A673 (cell line): ENCODE measurements around the gene SRRM2. TPM values are rescaled to one million over a fixed set of nuclear protein-coding genes. Genes with fewer than 3 reads are reported as not detected.

Experiments
- BruUV-seq: library from RNA; stranded (reverse); fragments of 400-500 nt; replicated peaks from 2 replicates; lab custom pipeline; 2021; lab: Mats Ljungman, UMichigan
- CTCF ChIA-PET: fragments of 300-600 bp; sonication (Branson Sonifier 250); formaldehyde crosslinking; loops from one replicate; lab custom pipeline; 2022; ENCODE audit warnings: antibody characterized with exemption; lab: Charles Lee
- POLR2A ChIA-PET: fragments of 300-600 bp; sonication (Branson Sonifier 250); formaldehyde crosslinking; loops from one replicate; lab custom pipeline; 2022; ENCODE audit warnings: antibody characterized with exemption; ENCODE audit not compliant: low non-redundant PET; lab: Charles Lee
- DNase-seq: peaks from one replicate; pipeline ENCODE4 v3.0.0-alpha.2; 2015; ENCODE audit warnings: low spot score
- H3K27ac ChIP-seq: fragments of 200-600 bp; sonication (generic); 2 replicates; pipeline ENCODE4 v1.5.1; 2016; ENCODE audit warnings: mixed run types, low read depth, mild to moderate bottlenecking, mixed read lengths, antibody characterized with exemption, low read length; ENCODE audit not compliant: poor library complexity, severe bottlenecking
- H3K27me3 ChIP-seq: fragments of 200-600 bp; sonication (generic); replicated peaks from 2 replicates; pipeline ENCODE4 v1.6.1; 2017; ENCODE audit warnings: mixed run types, low read depth, mild to moderate bottlenecking, mixed read lengths, antibody characterized with exemption, low read length; ENCODE audit not compliant: insufficient read depth, poor library complexity
- H3K36me3 ChIP-seq: fragments of 200-600 bp; sonication (generic); 2 replicates; pipeline ENCODE4 v1.6.1; 2016; ENCODE audit warnings: mixed run types, mild to moderate bottlenecking, mixed read lengths, antibody characterized with exemption, low read length; ENCODE audit not compliant: insufficient read depth, poor library complexity, severe bottlenecking
- H3K4me1 ChIP-seq: fragments of 200-600 bp; sonication (generic); 2 replicates; pipeline ENCODE4 v1.6.1; 2017; ENCODE audit warnings: mixed run types, mild to moderate bottlenecking, mixed read lengths, antibody characterized with exemption, low read length; ENCODE audit not compliant: insufficient read depth, poor library complexity, severe bottlenecking
- H3K4me3 ChIP-seq: fragments of 200-600 bp; sonication (generic); 2 replicates; pipeline ENCODE4 v1.5.1; 2016; ENCODE audit warnings: low read depth, mixed run types, mild to moderate bottlenecking, mixed read lengths, low read length; ENCODE audit not compliant: poor library complexity, severe bottlenecking
- H3K9me3 ChIP-seq: fragments of 200-600 bp; sonication (generic); 2 replicates; pipeline ENCODE4 v1.6.1; 2016; ENCODE audit warnings: mixed run types, low read depth, mild to moderate bottlenecking, mixed read lengths, antibody characterized with exemption, low read length; ENCODE audit not compliant: poor library complexity, severe bottlenecking
- EZH2 ChIP-seq: fragments of 200-600 bp; sonication (generic); IDR thresholded peaks from 2 replicates; pipeline ENCODE4 v1.6.1; 2017; ENCODE audit warnings: borderline replicate concordance, low read depth, mild to moderate bottlenecking, mixed read lengths, antibody characterized with exemption, low read length; ENCODE audit not compliant: poor library complexity, severe bottlenecking
- intact Hi-C: fragments of 100-400 bp; cut with micrococcal nuclease; formaldehyde crosslinking; loops from one replicate; pipeline ENCODE4 v1.10.0; 2022; ENCODE audit not compliant: unreplicated experiment
- total RNA-seq: library from RNA; stranded (reverse); gene quantifications from 2 replicates; pipeline ENCODE4 v1.2.3, GENCODE V29; 2021
- TF ChIP-seq, protein P1 (sequence below): fragments of 300-800, 200-600 bp; sonication (generic); conservative IDR thresholded peaks from 2 replicates; pipeline ENCODE4 v1.5.1; 2017; ENCODE audit warnings: low read depth, mild to moderate bottlenecking, antibody characterized with exemption, low read length, moderate library complexity, mixed read lengths

Gene SRRM2
- total RNA-seq, 1 experiment from 2014 or later: 642 TPM

DNA sequence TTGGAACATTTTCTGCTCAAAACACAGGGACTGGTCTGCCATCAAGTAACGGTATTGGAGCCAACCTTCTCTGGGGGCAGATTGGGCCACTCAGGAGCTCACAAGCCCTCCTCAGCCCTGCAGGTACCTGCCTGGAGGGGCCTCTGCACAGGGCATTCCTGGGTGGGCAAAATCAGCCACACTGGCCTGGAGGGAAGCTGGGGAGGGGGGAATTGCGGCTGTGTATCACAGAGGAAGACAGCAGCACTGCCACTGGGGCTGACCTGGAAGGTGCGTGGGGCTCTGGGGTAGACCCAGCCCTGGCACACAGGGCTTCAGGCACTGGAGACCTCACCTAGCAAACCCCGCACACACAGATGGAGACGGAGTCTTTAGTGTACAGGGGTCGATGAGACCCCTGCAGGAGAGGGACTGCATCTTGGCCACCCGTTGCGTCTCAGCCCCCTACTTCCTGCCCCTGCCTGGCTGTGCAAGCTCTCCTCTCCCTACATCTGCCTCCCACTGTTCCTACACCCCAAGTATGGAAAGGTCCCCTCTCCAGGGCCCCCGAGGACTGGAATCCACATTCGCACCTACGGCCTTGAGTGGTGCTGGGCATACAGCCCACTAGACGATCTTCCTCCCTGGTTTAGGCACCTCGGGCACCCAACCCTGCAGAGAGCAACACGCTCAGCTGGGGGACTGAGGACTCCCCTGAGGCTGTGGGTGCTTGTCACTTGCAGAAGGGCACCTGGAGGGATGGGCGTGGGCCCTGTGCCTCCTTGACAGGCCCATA lies 7.1 kb upstream of the SRRM2 start:
- CTCF ChIA-PET: no interaction called here
- POLR2A ChIA-PET: no interaction called here
- TF ChIP-seq, protein P1, sequence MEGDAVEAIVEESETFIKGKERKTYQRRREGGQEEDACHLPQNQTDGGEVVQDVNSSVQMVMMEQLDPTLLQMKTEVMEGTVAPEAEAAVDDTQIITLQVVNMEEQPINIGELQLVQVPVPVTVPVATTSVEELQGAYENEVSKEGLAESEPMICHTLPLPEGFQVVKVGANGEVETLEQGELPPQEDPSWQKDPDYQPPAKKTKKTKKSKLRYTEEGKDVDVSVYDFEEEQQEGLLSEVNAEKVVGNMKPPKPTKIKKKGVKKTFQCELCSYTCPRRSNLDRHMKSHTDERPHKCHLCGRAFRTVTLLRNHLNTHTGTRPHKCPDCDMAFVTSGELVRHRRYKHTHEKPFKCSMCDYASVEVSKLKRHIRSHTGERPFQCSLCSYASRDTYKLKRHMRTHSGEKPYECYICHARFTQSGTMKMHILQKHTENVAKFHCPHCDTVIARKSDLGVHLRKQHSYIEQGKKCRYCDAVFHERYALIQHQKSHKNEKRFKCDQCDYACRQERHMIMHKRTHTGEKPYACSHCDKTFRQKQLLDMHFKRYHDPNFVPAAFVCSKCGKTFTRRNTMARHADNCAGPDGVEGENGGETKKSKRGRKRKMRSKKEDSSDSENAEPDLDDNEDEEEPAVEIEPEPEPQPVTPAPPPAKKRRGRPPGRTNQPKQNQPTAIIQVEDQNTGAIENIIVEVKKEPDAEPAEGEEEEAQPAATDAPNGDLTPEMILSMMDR: no peak
- TF ChIP-seq EZH2: no peak

GRCh38 chr16:2745961-2746360 lies 6.5 kb upstream of the SRRM2 start:
- DNase-seq: no peak
- ChIA-PET CTCF (no interaction called here), POLR2A (no interaction called here)
- no TSS peak for BruUV-seq
- intact Hi-C loops: no loop called here
- no peak for TF ChIP-seq EZH2
- TF ChIP-seq, protein P1: no peak
- Histone ChIP-seq H3K36me3 (no peaks in the 10 kb centered on the region), H3K4me1 (peaks cover 5% of the 10 kb centered on the region), H3K9me3 (no peaks in the 10 kb centered on the region), H3K4me3 (no peak overlapping the region), H3K27ac (no peak overlapping the region), H3K27me3 (no peaks in the 10 kb centered on the region)

More for the DNA sequence above, 7.1 kb upstream of the SRRM2 start:
- intact Hi-C loops: no loop called here
- no peak for DNase-seq
- H3K9me3 ChIP-seq: no peaks in the 10 kb centered on the region
- BruUV-seq: no TSS peak
- H3K27ac ChIP-seq: no peak overlapping the region
- no peaks in the 10 kb centered on the region for H3K27me3 ChIP-seq
- H3K4me1 ChIP-seq: no peaks in the 10 kb centered on the region
- H3K4me3 ChIP-seq: no peak overlapping the region
- H3K36me3 ChIP-seq: no peaks in the 10 kb centered on the region

DNA sequence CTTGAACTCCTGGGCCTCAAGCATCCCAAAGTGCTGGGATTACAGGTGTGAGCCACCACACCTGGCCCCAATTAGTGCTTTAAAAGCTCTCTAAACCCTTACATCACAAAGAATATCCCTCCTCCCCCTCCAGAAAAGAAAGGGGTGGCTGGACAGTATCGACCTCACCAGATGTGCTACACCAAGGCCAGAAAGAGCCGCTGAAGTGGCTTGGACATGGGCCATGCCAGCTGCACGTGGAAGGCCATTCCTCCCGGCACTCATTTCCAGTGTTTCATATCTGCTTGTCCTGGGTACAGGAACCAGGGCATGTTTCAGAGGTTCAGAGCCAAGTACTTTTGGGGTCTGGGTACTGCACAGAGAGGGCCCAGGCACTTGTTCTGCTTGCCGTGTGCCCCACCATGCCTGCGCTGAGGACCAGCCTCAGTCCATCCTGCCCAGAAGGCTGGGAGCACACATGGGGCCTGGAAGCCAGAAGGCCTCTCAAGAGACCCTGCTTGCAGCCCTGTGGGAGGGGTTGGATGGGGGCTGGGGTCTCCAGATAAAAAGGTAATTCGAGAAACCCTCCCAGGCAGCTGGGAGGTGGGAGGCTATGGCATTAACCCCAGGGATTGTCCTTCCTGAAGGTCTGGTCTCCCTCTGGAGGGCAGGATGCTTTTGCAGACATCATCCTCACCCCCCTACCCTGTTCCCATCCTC lies 3.5 kb upstream of the SRRM2 start:
- BruUV-seq: no TSS peak
- CTCF ChIA-PET: no interaction called here
- intact Hi-C loops: no loop called here
- DNase-seq: no peak
- peaks cover 16% of the 10 kb centered on the region for H3K4me1 ChIP-seq
- no peaks in the 10 kb centered on the region for H3K27me3 ChIP-seq
- peaks cover 2% of the 10 kb centered on the region for H3K36me3 ChIP-seq
- POLR2A ChIA-PET: no interaction called here
- no peak overlapping the region for H3K27ac ChIP-seq
- no peaks in the 10 kb centered on the region for H3K9me3 ChIP-seq
- TF ChIP-seq, protein P1: no peak
- no peak for TF ChIP-seq EZH2
- no peak overlapping the region for H3K4me3 ChIP-seq
